Parietal lobe (tissue), 1 donor: ENCODE results near the gene CPNE9. TPM values are rescaled to one million over a fixed set of nuclear protein-coding genes. Genes with fewer than 3 reads are reported as not detected.

Experiments
- total RNA-seq: library from RNA; depleted of rRNA; stranded (reverse); fragments of >200 nt; gene quantifications from one replicate; pipeline ENCODE4 v1.2.3, GENCODE V29; 2014

CPNE9 gene
- total RNA-seq = 0.31 TPM

GRCh38 chr3:9703736-9704346 is at the start of gene CPNE9:
CPNE9 (plus strand) TSS chr3:9703833; CDS start chr3:9703997, 164 bp downstream.

GRCh38 chr3:9731206-9732079 is 27.8 kb downstream of the CPNE9 start, which contains the start of gene BRPF1:
BRPF1 (plus strand) TSS chr3:9731735; CDS start chr3:9734141, 2,406 bp downstream.

DNA sequence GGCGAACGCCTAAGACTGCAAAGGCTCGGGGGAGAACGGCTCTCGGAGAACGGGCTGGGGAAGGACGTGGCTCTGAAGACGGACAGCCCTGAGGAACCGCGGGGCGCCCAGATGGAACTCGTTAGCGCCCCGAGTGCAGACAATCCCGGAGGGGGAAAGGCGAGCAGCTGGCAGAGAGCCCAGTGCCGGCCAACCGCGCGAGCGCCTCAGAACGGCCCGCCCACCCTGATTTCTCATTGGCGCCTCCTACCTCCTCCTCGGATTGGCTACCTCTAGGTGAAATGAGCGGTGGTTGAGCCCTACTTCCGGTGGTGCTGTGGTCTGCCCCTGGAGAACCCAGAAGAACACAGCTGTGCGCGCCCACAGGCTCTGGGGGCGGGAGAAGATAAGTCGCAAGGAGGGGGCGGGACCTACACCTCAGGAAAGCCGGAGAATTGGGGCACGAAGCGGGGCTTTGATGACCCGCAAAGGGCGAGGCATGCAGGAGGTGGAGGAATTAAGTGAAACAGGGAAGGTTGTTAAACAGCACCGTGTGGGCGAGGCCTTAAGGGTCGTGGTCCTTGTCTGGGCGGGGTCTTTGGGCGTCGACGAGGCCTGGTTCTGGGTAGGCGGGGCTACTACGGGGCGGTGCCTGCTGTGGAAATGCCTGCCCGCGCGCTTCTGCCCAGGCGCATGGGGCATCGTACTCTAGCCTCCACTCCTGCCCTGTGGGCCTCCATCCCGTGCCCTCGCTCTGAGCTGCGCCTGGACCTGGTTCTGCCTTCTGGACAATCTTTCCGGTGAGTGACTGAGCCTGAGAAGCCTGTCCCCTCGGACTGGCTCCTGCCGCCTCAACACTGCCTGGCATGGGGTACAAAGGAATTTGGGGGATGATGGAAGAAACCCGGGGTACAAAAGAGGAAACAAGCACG is 46.3 kb downstream of the CPNE9 start, which contains the start of gene OGG1:
OGG1 (plus strand) TSS at position 308 of the 911 bp plus-strand sequence; CDS start at position 643, 335 bp downstream.

DNA sequence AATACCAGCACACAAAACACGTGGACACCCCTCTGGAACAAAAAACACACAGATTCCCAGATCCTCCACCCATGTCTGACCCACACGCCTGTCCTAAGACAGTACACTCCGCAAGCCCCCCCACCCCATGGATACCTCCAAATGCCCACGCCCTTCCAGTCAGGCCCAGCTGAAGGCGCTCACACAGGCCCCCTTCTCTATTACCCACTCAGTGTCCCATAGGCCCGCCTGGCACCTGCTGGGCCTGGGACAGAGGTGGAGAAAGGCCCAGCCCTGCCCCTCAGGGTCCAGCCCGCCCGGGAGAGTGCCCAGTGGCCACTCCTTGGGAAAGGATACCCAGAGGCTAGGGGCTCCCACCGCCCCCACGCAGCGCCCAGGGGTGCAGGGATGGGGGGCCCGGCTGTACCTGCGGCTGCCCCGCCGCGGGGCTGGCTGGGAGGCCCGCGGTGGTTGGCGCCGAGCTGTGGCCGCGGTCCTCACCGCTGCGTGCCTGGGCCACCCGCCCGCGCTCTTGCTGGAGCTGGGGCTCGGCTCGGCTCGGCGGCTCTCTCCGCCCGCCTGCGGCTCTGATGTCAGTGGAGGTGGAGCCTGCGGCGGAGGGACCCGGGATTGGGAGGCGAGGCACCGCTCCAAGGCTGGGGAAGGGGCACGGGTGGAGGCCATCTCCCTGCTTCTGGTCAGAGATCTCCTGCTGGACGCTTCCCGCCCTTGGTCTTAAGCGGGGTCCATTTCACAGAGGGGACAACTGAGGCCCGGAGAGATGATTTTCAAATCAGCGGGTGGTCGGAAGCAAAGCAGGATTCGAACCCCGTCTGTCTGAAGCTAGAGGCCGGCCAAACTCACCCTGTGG is 66.0 kb downstream of the CPNE9 start, which contains the start of gene CAMK1:
CAMK1 (minus strand) TSS at position 522 of the 850 bp plus-strand sequence. CDS start 2,198 bp downstream, outside the sequence.

Other genes starting within 250 kb of the CPNE9 start
- 47.6 TPM for gene LHFPL4, start 150.0 kb upstream of the CPNE9 start, total RNA-seq
- gene MTMR14, start 54.3 kb upstream of the CPNE9 start, total RNA-seq = 23.5 TPM
- gene BRPF1, start 27.9 kb downstream of the CPNE9 start, total RNA-seq = 23.5 TPM
- 113 TPM for gene OGG1, start 46.1 kb downstream of the CPNE9 start, total RNA-seq
- gene CAMK1, start 66.1 kb downstream of the CPNE9 start, total RNA-seq = 38.5 TPM
- 35.7 TPM for gene TADA3, start 88.6 kb downstream of the CPNE9 start, total RNA-seq
- gene ARPC4, start 89.2 kb downstream of the CPNE9 start, total RNA-seq = 117 TPM
- 60.1 TPM for gene TTLL3, start 106.4 kb downstream of the CPNE9 start, total RNA-seq
- 35.1 TPM for gene RPUSD3, start 140.2 kb downstream of the CPNE9 start, total RNA-seq
- gene CIDEC, start 176.4 kb downstream of the CPNE9 start, total RNA-seq = not detected
- 14.4 TPM for gene JAGN1, start 186.8 kb downstream of the CPNE9 start, total RNA-seq
- 0.31 TPM for gene IL17RE, start 199.0 kb downstream of the CPNE9 start, total RNA-seq
- 6.6 TPM for gene IL17RC, start 213.3 kb downstream of the CPNE9 start, total RNA-seq
- 31.0 TPM for gene CRELD1, start 230.0 kb downstream of the CPNE9 start, total RNA-seq
- 4.1 TPM for gene PRRT3, start 248.6 kb downstream of the CPNE9 start, total RNA-seq